Stimulated activated CD4-positive, alpha-beta T cell treated with anti-CD3 and anti-CD28 coated beads, Interleukin-2, amount 100 ng/mL, for 4 hours (primary cell): ENCODE measurements around the gene OR10P1.

Source experiments
- DNase-seq: peaks from one replicate; pipeline ENCODE4 v3.0.0-alpha.2; 2020; ENCODE audit warnings: low read depth

Gene OR10P1

DNA sequence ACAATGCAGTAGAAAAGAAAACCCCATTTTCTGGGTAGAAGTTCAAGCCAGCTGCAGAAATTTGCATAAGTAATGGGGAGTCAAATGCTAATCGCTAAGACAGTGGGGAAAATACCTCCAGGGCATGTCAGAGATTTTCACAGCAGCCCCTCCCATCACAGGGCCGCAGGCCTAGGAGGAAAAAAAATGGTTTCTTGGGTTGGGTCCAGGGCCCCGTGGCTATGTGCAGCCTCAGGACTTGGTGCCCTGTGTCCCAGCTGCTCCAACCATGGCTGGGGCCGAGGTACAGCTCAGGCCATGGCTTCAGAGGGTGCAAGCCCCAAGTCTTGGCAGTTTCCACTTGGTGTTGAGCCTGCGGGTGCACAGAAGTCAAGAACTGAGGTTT is 14.6 kb downstream of the OR10P1 start:
- DNase-seq, result no peak

DNA sequence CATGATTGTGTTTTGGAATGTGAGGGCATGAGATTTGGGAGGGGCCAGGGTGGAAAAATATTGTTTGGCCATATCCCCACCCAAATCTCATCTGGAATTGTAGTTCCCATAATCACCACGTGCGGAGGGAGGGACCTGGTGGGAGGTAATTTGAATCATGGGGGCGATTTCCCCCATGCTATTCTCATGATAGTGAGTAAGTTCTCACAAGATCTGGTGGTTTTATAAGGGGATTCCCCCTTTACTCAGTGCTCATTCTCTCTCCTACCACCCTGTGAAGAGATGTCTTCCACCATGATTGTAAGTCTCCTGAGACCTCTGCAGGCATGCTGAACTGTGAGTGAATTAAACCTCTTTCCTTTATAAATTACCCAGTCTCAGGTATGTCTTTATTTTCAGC is 15.7 kb downstream of the OR10P1 start:
- no peak for DNase-seq

- DNase-seq, result no peak
Observed at GRCh38 chr12:55653031-55653430, 16.3 kb downstream of the OR10P1 start.

- no peak for DNase-seq
Observed at GRCh38 chr12:55654511-55655214, 18.0 kb downstream of the OR10P1 start.

- no peak for DNase-seq
Observed at GRCh38 chr12:55657212-55657611, 20.5 kb downstream of the OR10P1 start.

DNA sequence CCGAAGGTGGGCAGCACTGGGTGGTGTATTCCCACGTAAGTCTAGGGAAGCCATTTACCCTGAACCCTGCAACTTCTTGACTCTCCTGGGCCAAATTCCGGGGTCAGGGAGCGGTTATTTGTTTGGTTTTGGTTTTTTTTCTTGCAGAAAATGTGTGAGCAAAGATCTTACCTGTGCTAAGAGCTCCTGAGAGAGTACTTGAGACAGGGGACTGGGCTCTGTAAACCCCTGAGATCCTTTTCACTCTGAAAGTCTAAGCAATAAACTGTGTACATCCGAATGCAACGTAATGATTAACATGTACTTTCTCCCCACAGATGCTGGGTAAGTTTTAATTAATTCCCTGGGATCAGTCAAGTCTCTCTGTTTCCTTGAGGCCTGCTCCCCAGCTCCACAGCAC is 21.5 kb downstream of the OR10P1 start:
- no peak for DNase-seq

DNA sequence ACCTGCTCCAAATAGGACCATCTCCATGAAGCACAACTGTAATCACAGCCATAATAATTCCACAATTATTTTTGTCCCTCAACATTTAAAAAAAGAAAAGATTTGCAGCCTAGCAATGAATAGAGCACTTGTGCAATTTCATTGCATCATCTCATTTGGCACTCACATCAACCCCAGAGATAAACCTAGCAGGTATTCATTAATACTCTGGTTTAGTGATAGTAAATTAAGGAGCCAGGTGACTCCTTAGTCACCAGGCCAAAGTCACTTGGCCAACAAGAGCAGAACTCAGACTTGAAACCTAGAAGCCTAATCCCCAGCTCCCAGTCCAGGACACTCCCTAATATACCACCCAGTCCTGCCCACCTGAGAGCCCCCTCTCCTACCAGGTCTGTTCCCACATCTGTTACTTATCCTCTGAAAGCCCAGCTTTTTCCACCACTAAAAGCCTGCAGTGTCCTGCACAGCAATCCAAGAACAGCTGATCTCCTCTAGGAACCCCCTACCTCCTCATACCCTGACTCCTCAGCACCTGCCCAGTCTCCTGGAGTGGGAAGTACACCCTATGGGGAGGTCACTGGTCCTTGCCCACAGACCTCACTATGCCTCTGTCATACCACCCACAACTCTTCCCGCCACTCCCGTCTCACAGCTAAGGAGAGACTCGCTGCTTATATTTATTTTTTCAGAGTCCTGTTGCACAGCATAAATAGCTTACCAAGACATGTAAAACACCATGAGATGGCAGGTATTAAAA is 22.1 kb downstream of the OR10P1 start:
- no peak for DNase-seq

DNA sequence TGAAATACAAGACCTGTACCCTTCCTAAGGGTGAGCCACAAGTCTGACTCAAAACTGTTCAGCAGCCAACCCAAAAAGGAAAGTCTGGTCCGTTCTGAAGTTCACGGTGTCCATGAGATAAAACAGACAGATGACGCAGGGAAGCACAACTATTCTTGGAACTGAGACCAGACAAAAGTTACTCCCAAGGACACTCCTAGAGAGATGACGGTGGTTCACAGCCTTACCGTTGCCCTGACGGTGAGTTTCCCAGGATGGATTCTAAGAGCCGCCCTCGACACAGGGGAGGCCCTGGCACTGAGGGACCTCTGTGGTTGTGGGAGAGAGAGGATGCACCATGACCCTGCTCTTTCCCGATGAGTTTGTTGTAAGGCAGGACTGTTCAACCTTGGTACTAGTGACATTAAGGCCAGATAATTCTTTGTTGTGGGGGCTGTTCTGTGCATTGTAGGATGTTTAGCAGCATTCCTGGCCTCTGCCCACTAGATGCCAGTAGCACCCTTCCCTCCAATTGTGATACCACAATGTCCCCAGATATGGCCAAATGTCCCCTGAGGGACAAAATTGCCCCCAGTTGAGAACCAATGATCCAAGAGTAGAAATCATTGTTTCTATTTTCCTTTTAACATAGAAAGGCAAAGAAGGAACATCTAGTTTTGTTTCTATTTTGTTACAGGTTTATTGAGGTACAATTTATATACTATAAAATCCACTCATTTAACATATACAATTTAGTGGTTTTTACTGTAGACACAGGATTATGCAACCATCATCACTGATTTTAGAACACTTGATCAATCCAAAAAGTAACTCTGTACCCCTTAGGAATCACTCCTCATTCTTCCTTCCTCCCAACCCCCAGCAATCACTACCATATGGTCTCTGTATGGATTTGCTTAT is 23.0 kb downstream of the OR10P1 start:
- no peak for DNase-seq

DNA sequence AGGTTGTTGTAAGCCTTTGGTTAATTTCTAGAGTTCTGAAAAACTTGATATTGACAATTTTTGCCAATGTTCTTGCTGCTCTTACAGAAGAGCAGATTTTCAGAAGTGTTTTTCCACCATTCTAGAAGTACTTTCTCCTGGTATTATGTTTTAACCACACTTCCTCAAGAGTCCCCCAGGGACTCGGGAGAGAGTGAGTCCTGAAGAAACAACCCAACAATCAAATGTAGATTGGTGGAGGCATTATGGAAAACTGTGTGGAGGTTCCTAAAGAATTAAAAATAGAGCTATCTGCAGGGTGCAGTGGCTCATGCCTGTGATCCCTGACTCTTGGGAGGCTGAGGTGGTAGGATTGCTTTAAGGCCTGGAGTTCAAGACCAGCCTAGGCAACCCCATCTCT is 26.7 kb downstream of the OR10P1 start:
- no peak for DNase-seq

DNA sequence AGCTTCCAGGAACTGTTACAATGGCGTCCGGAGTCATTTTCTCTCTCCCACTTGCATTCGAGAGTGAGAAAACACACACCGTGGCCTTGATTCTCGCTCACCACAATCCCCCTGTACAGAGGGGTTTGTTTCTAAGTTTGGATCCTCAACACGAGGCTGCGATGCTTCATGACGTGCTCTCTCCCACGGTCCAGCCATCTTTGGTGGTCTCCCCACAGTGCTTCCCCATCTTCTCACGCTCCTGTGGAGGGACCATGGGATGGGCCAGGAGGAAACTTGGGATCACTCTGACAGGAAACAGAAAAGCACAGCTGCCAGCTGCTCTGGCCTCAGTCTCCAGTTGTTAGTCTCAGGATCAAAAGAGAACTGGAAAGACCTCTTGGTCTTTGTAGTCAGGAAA is 28.1 kb downstream of the OR10P1 start:
- DNase-seq, result no peak

DNA sequence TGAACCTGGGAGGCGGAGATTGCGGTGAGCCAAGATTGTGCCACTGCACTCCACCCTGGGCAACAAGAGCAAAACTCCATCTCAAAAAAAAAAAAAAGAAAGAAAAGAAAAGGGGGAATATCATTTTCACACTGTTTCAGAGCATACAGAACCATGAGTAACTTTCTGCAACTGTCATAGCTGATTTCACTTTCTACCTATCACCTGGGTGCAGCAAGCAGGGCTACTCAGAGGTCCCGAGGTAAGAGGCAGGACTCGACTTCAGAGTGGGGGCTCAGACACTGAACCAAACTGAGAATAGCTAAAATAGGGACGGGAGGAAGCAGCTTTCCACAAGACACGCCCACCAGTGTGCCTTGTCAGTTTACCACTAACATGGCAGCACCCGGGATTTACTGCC is 29.8 kb downstream of the OR10P1 start:
- no peak for DNase-seq

DNA sequence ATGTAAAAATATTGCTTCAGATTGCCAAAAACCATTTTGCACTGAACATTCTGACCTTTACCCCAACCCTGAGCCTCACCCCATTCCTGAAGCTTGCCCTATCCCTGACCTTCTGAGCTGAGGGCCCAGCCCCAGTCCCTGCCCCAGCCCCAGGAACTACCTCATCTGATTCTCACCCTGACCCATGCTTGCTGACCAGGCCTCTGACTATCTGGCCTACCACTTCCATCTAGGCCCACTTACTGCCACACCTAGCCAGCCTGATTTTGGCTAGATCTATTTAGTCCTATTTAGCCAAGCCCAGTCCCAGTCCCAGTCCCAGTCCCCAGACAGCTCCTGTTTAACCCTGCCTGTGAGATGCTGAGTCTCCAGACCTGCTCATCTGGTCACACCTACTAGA is 33.6 kb downstream of the OR10P1 start:
- no peak for DNase-seq

DNA sequence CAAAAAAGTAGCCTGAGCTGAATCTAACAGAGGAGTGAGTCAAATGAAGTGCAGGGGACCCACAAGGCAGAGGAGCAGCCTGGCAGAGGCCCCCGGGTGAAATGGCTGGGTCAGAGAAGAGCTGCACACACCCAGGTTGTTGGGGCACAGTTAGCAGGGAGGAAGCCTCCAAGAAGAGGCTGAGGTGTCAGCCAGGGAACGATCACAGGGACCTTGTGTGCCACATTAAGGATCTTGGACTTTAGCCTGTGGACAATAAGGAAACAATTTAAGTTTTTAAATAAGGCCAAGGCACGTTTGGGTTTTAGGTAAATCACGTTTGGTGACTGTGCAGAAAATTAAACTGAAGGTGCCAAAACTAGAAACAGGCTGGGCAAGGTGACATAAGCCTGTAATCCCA is 35.1 kb downstream of the OR10P1 start:
- no peak for DNase-seq

GRCh38 chr12:55673638-55674037 is 36.9 kb downstream of the OR10P1 start:
- no peak for DNase-seq

DNA sequence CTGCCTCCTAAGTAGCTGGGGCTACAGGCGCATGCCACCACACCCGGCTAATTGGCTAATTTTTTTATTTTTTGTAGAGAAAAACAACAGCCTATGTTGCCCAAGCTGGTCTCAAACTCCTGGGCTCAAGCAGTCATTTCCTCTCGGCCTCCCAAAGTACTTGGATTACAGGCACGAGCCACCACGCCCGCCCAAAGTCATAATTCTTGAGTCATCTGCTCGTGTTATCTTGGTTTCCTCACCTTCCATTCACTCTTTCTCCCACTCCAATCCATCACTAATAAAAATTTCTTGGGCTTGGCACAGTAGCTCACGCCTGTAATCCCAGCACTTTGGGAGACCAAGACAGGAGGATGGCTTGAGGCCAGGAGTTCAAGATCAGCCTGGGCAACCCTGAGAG is 39.0 kb downstream of the OR10P1 start:
- DNase-seq, result no peak

GRCh38 chr12:55676707-55677106 is 40.0 kb downstream of the OR10P1 start:
- no peak for DNase-seq

GRCh38 chr12:55679691-55680090 is 43.0 kb downstream of the OR10P1 start:
- DNase-seq, result no peak

DNA sequence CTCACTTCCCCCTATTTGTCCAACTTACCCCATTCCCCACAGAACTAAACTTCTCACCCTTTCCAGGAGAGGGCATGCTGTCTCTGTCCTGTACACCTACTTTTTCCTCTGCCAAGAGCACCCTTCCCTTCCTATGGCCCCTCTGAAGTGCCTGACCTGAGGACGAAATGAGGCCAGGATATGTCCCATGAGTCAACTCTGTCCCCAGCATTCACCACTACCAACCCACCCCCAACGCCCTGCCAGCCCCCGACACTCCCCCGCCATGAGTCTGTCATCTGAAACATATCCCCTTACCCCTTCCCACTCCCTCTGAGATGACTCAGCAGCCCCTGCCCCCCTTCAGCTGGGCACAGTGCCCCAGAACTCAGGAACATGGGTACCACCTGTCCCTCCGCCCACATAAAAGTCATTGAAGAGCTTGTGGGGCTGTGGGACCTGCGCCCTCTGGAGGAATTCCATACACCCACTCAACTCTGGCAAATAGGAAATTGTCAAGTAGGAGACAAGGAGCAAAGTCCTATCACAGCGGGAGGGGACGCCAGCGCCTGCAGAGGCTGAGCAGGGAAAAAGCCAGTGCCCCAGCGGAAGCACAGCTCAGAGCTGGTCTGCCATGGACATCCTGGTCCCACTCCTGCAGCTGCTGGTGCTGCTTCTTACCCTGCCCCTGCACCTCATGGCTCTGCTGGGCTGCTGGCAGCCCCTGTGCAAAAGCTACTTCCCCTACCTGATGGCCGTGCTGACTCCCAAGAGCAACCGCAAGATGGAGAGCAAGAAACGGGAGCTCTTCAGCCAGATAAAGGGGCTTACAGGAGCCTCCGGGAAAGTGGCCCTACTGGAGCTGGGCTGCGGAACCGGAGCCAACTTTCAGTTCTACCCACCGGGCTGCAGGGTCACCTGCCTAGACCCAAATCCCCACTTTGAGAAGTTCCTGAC is 44.7 kb downstream of the OR10P1 start:
- no peak for DNase-seq

GRCh38 chr12:55682087-55682796 is 45.5 kb downstream of the OR10P1 start:
- DNase-seq, result no peak

GRCh38 chr12:55683676-55684075 is 47.0 kb downstream of the OR10P1 start:
- no peak for DNase-seq

- no peak for DNase-seq
Observed at GRCh38 chr12:55684761-55685370, 48.2 kb downstream of the OR10P1 start.
